Activated CD4-positive, alpha-beta memory T cell treated with anti-CD3 and anti-CD28 coated beads for 36 hours (primary cell): ENCODE data around the gene MCAM. TPM values are rescaled to one million over a fixed set of nuclear protein-coding genes. Genes with fewer than 3 reads are reported as not detected.

ENCODE experiments used
- CTCF ChIA-PET: fragments of 350-600 bp; sonication (Branson Sonifier 250); formaldehyde crosslinking; loops from one replicate; lab custom pipeline; 2021; ENCODE audit warnings: antibody characterized with exemption, inconsistent platforms; lab: Charles Lee
- POLR2A ChIA-PET: fragments of 350-600 bp; sonication (Branson Sonifier 250); formaldehyde crosslinking; loops from one replicate; lab custom pipeline; 2021; ENCODE audit warnings: antibody characterized with exemption; lab: Charles Lee
- DNase-seq: peaks from one replicate; pipeline ENCODE4 v3.0.0-alpha.2; 2020
- H3K27ac Mint-ChIP-seq: one replicate; pipeline ENCODE4 v1.8.0; 2021; ENCODE audit warnings: mixed read lengths
- H3K27me3 Mint-ChIP-seq: one replicate; pipeline ENCODE4 v1.8.0; 2021; ENCODE audit warnings: mixed read lengths
- H3K36me3 Mint-ChIP-seq: one replicate; pipeline ENCODE4 v1.8.0; 2021; ENCODE audit warnings: mixed read lengths
- H3K4me1 Mint-ChIP-seq: one replicate; pipeline ENCODE4 v1.8.0; 2021; ENCODE audit warnings: low read depth, mixed read lengths
- H3K4me3 Mint-ChIP-seq: one replicate; pipeline ENCODE4 v1.8.0; 2021; ENCODE audit warnings: mild to moderate bottlenecking, mixed read lengths
- H3K9me3 Mint-ChIP-seq: one replicate; pipeline ENCODE4 v1.8.0; 2021; ENCODE audit warnings: mixed read lengths
- intact Hi-C: fragments of 100-400 bp; cut with micrococcal nuclease; formaldehyde crosslinking; loops from one replicate; pipeline ENCODE4 v1.15.1; 2023
- total RNA-seq, 2 experiments: library from RNA; stranded (reverse); gene quantifications; one replicate each; pipeline ENCODE4 v1.2.3, GENCODE V29; 2021

MCAM gene
- total RNA-seq, 2 experiments from 2014 or later = 6.9 to 8.2 TPM

- ChIA-PET CTCF (interaction anchor here (2.1 to 6.2 kb wide), 3 partner anchors 13 to 167 kb away, joined by 9 to 49 read pairs (median 9); partner anchors contain the start of gene NLRX1), POLR2A (no interaction called here)
- Mint-ChIP-seq H3K27ac (no peak overlapping the region), H3K27me3 (peaks cover 14% of the 10 kb centered on the region), H3K9me3 (no peaks in the 10 kb centered on the region), H3K4me3 (peak overlapping the region; percentile 93), H3K4me1 (peaks cover 28% of the 10 kb centered on the region), H3K36me3 (peaks cover 8% of the 10 kb centered on the region)
- no peak for DNase-seq
- intact Hi-C loops = loop anchor here (2.0 to 5.0 kb wide), 3 partner anchors 15 to 269 kb away; partner anchors contain the start of gene VPS11
Observed at GRCh38 chr11:119335655-119336543, 19.0 kb upstream of the MCAM start.

- intact Hi-C loops = loop anchor here (2.0 to 5.0 kb wide), 3 partner anchors 14 to 268 kb away; partner anchors contain the start of gene VPS11
- CTCF ChIA-PET = interaction anchor here (6.2 kb wide), 1 partner anchor 13 kb away, joined by 49 read pairs; no protein-coding TSS in a partner anchor
- no peak for DNase-seq
- POLR2A ChIA-PET = interaction anchor here (1.0 kb wide), 1 partner anchor 14 kb away, joined by 3 read pairs; no protein-coding TSS in a partner anchor
- H3K4me3 Mint-ChIP-seq = peak overlapping the region; percentile 93
- H3K27me3 Mint-ChIP-seq = peaks cover 12% of the 10 kb centered on the region
- no peaks in the 10 kb centered on the region for H3K9me3 Mint-ChIP-seq
- H3K36me3 Mint-ChIP-seq = peaks cover 8% of the 10 kb centered on the region
- H3K4me1 Mint-ChIP-seq = peaks cover 28% of the 10 kb centered on the region
- H3K27ac Mint-ChIP-seq = peak overlapping the region; percentile 85
Observed at GRCh38 chr11:119335091-119335654, 18.2 kb upstream of the MCAM start.

GRCh38 chr11:119334174-119334930, 17.4 kb upstream of the MCAM start, which contains the start of gene RNF26:
Gene RNF26, plus strand, starts transcription at chr11:119334527. Its CDS starts 596 bp downstream, at chr11:119335123.
- DNase-seq = peak; percentile 97
- H3K27ac Mint-ChIP-seq = peak within 1 kb of the TSS; percentile 85
- ChIA-PET CTCF (interaction anchor here (0.9 to 6.2 kb wide), 2 partner anchors 12 to 22 kb away, joined by 5 to 49 read pairs; no protein-coding TSS in a partner anchor), POLR2A (interaction anchor here (0.6 to 1.0 kb wide), 2 partner anchors 13 to 90 kb away, joined by 3 to 5 read pairs; no protein-coding TSS in a partner anchor)
- H3K4me3 Mint-ChIP-seq = peak within 1 kb of the TSS; percentile 93
- peaks cover 8% of the 10 kb centered on the region for H3K36me3 Mint-ChIP-seq
- peaks cover 27% of the 10 kb centered on the region for H3K4me1 Mint-ChIP-seq
- intact Hi-C loops = loop anchor here (2.0 to 5.0 kb wide), 3 partner anchors 14 to 212 kb away; partner anchors contain the start of gene HINFP
- no peaks in the 10 kb centered on the region for H3K9me3 Mint-ChIP-seq
- peaks cover 10% of the 10 kb centered on the region for H3K27me3 Mint-ChIP-seq

- intact Hi-C loops = loop anchor here (5.0 kb wide), 1 partner anchor 210 kb away; the partner anchor contains the start of gene HINFP
- H3K4me1 Mint-ChIP-seq = peaks cover 20% of the 10 kb centered on the region
- POLR2A ChIA-PET = no interaction called here
- no peak for DNase-seq
- H3K27ac Mint-ChIP-seq = no peak overlapping the region
- no peak overlapping the region for H3K4me3 Mint-ChIP-seq
- no peaks in the 10 kb centered on the region for H3K9me3 Mint-ChIP-seq
- peaks cover 6% of the 10 kb centered on the region for H3K36me3 Mint-ChIP-seq
- CTCF ChIA-PET = interaction anchor here (1.1 to 6.2 kb wide), 3 partner anchors 8 to 42 kb away, joined by 4 to 49 read pairs (median 7); no protein-coding TSS in a partner anchor
- H3K27me3 Mint-ChIP-seq = no peaks in the 10 kb centered on the region
Observed at GRCh38 chr11:119332111-119332765, 15.3 kb upstream of the MCAM start.

- Mint-ChIP-seq H3K9me3 (no peaks in the 10 kb centered on the region), H3K4me3 (no peak overlapping the region), H3K36me3 (no peaks in the 10 kb centered on the region), H3K27me3 (no peaks in the 10 kb centered on the region), H3K4me1 (peaks cover 8% of the 10 kb centered on the region), H3K27ac (no peak overlapping the region)
- ChIA-PET POLR2A (no interaction called here), CTCF (interaction anchor here (6.2 kb wide), 1 partner anchor 8 kb away, joined by 49 read pairs; no protein-coding TSS in a partner anchor)
- intact Hi-C loops = loop anchor here (5.0 kb wide), 1 partner anchor 208 kb away; the partner anchor contains the start of gene HINFP
- DNase-seq = no peak
Observed at GRCh38 chr11:119330237-119330636, 13.3 kb upstream of the MCAM start.

- POLR2A ChIA-PET = no interaction called here
- intact Hi-C loops = no loop called here
- no peak overlapping the region for H3K27ac Mint-ChIP-seq
- H3K9me3 Mint-ChIP-seq = no peaks in the 10 kb centered on the region
- H3K4me3 Mint-ChIP-seq = no peak overlapping the region
- no peak for DNase-seq
- no peaks in the 10 kb centered on the region for H3K36me3 Mint-ChIP-seq
- CTCF ChIA-PET = interaction anchor here (2.4 kb wide), 1 partner anchor 9 kb away, joined by 19 read pairs; no protein-coding TSS in a partner anchor
- peaks cover 5% of the 10 kb centered on the region for H3K4me1 Mint-ChIP-seq
- H3K27me3 Mint-ChIP-seq = no peaks in the 10 kb centered on the region
Observed at GRCh38 chr11:119329320-119329719, 12.4 kb upstream of the MCAM start.

- Mint-ChIP-seq H3K36me3 (no peaks in the 10 kb centered on the region), H3K4me1 (peaks cover 15% of the 10 kb centered on the region), H3K4me3 (no peak overlapping the region), H3K27ac (no peak overlapping the region), H3K9me3 (no peaks in the 10 kb centered on the region), H3K27me3 (peaks cover 3% of the 10 kb centered on the region)
- DNase-seq = no peak
- intact Hi-C loops = loop anchor here (5.0 kb wide), 2 partner anchors 38 to 157 kb away; partner anchors contain the start of gene NLRX1
- POLR2A ChIA-PET = interaction anchor here (0.9 to 1.3 kb wide), 2 partner anchors 14 to 230 kb away, joined by 3 to 6 read pairs; no protein-coding TSS in a partner anchor
- CTCF ChIA-PET = interaction anchor here (0.5 to 9.5 kb wide), 30 partner anchors 9 to 310 kb away, joined by 3 to 139 read pairs (median 5); partner anchors contain the start of genes C2CD2L, CBL, NLRX1 and RNF26
Observed at GRCh38 chr11:119324189-119324588, 7.3 kb upstream of the MCAM start.

GRCh38 chr11:119323532-119324033, 6.7 kb upstream of the MCAM start:
- peak; percentile 90 for DNase-seq
- H3K4me3 Mint-ChIP-seq = no peak overlapping the region
- H3K9me3 Mint-ChIP-seq = no peaks in the 10 kb centered on the region
- ChIA-PET POLR2A (interaction anchor here (0.9 to 1.3 kb wide), 2 partner anchors 15 to 229 kb away, joined by 3 to 6 read pairs; no protein-coding TSS in a partner anchor), CTCF (interaction anchor here (0.5 to 9.5 kb wide), 39 partner anchors 9 to 324 kb away, joined by 3 to 139 read pairs (median 4); partner anchors contain the start of genes C2CD2L, CBL, NLRX1 and RNF26)
- peaks cover 20% of the 10 kb centered on the region for H3K4me1 Mint-ChIP-seq
- peaks cover 3% of the 10 kb centered on the region for H3K27me3 Mint-ChIP-seq
- no peaks in the 10 kb centered on the region for H3K36me3 Mint-ChIP-seq
- intact Hi-C loops = loop anchor here (1.0 to 5.0 kb wide), 3 partner anchors 39 to 156 kb away; partner anchors contain the start of gene NLRX1
- H3K27ac Mint-ChIP-seq = no peak overlapping the region

GRCh38 chr11:119322921-119323531, 6.1 kb upstream of the MCAM start:
- no peak for DNase-seq
- ChIA-PET POLR2A (interaction anchor here (0.9 to 1.3 kb wide), 2 partner anchors 15 to 229 kb away, joined by 3 to 6 read pairs; no protein-coding TSS in a partner anchor), CTCF (interaction anchor here (0.6 to 9.5 kb wide), 28 partner anchors 8 to 324 kb away, joined by 3 to 139 read pairs (median 5); partner anchors contain the start of genes C2CD2L, CBL, NLRX1 and RNF26)
- intact Hi-C loops = loop anchor here (1.0 to 5.0 kb wide), 3 partner anchors 39 to 156 kb away; partner anchors contain the start of gene NLRX1
- Mint-ChIP-seq H3K27ac (no peak overlapping the region), H3K4me3 (no peak overlapping the region), H3K9me3 (no peaks in the 10 kb centered on the region), H3K4me1 (peaks cover 23% of the 10 kb centered on the region), H3K27me3 (peaks cover 3% of the 10 kb centered on the region), H3K36me3 (no peaks in the 10 kb centered on the region)
